Tibial nerve (tissue), 4 donors: ENCODE results near the gene SFXN5.

Experiments
- EP300 ChIP-seq, 2 donors: sonication (generic); formaldehyde crosslinking; IDR thresholded peaks; one replicate each; pipeline ENCODE4 v1.6.1; 2017; ENCODE audit warnings: antibody characterized with exemption in 2 of 2, mild to moderate bottlenecking in 1 of 2
- POLR2A ChIP-seq, 2 donors: fragments of 450-650 bp; IDR thresholded peaks; one replicate each; pipeline ENCODE4 v1.6.1; 2017; ENCODE audit warnings: antibody characterized with exemption in 2 of 2, mild to moderate bottlenecking in 2 of 2, moderate library complexity in 2 of 2
- TF ChIP-seq, protein P1 (sequence below), 5 experiments: fragments of 200-600 bp in 3 of 5; fragments of 450-650 bp in 2 of 5; sonication (generic) in 3 of 5; IDR thresholded peaks; one replicate each; pipeline ENCODE4 v1.5.1; 2016 to 2019; ENCODE audit warnings: antibody characterized with exemption in 5 of 5, mild to moderate bottlenecking in 3 of 5, moderate library complexity in 2 of 5

DNA sequence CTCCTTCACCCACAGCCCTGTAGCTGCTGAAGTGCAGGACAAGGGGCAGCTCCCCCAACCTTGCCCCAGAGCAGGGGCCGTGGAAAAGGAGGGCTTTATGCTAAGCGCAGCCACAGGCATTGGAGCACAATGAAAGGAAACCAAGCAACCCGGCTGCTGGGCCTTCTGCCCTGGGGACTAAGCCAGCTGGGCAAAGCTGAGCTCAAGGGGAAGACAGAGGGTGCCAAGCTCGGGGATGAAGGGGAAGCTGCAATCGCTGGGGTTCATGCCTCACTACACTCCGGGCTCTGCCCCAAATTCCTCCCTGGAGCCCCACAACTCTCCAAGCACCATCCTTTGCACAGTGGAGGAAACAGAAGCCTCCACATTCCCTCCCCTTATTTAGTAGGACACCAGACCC lies 12.4 kb downstream of the SFXN5 start:
- TF ChIP-seq POLR2A (IDR thresholded peaks at IDR 0.05) (no peak), EP300 (IDR thresholded peaks at IDR 0.05) (no peak)
- TF ChIP-seq, protein P1, sequence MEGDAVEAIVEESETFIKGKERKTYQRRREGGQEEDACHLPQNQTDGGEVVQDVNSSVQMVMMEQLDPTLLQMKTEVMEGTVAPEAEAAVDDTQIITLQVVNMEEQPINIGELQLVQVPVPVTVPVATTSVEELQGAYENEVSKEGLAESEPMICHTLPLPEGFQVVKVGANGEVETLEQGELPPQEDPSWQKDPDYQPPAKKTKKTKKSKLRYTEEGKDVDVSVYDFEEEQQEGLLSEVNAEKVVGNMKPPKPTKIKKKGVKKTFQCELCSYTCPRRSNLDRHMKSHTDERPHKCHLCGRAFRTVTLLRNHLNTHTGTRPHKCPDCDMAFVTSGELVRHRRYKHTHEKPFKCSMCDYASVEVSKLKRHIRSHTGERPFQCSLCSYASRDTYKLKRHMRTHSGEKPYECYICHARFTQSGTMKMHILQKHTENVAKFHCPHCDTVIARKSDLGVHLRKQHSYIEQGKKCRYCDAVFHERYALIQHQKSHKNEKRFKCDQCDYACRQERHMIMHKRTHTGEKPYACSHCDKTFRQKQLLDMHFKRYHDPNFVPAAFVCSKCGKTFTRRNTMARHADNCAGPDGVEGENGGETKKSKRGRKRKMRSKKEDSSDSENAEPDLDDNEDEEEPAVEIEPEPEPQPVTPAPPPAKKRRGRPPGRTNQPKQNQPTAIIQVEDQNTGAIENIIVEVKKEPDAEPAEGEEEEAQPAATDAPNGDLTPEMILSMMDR (IDR thresholded peaks at IDR 0.05) = no peak
